Mesothelial cell of epicardium (in vitro differentiated cells): ENCODE measurements around the gene ITM2C. TPM values are rescaled to one million over a fixed set of nuclear protein-coding genes. Genes with fewer than 3 reads are reported as not detected.

Experiments used
- DNase-seq, 2 experiments: peaks; one replicate each; pipeline ENCODE4 v3.0.0; 2021; ENCODE audit warnings: low spot score in 2 of 2; ENCODE audit not compliant: unreplicated experiment in 2 of 2
- H3K27ac Mint-ChIP-seq: 2 replicates; pipeline ENCODE4 v1.8.0; 2021; ENCODE audit warnings: mixed read lengths
- H3K27me3 Mint-ChIP-seq: 2 replicates; pipeline ENCODE4 v1.8.0; 2021; ENCODE audit warnings: low read depth, mixed read lengths
- H3K36me3 Mint-ChIP-seq: 2 replicates; pipeline ENCODE4 v1.8.0; 2021; ENCODE audit warnings: mixed read lengths
- H3K4me1 Mint-ChIP-seq: 2 replicates; pipeline ENCODE4 v1.8.0; 2021; ENCODE audit warnings: mixed read lengths
- H3K4me3 Mint-ChIP-seq: 2 replicates; pipeline ENCODE4 v1.8.0; 2021; ENCODE audit warnings: mild to moderate bottlenecking, moderate library complexity, mixed read lengths
- H3K9me3 Mint-ChIP-seq: 2 replicates; pipeline ENCODE4 v1.8.0; 2021; ENCODE audit warnings: mixed read lengths
- total RNA-seq: library from RNA; stranded (reverse); gene quantifications from 3 replicates; pipeline ENCODE4 v1.2.1, GENCODE V29; 2021
- TF ChIP-seq, protein P1 (sequence below): fragments of 200-600 bp; sonication (generic); IDR thresholded peaks from one replicate; pipeline ENCODE4 v1.5.0; 2021; ENCODE audit warnings: antibody characterized with exemption; ENCODE audit not compliant: unreplicated experiment

Gene ITM2C
- total RNA-seq, 1 donor from 2014 or later: 270 TPM

- Mint-ChIP-seq H3K4me1 (no peaks in the 10 kb centered on the region), H3K36me3 (no peaks in the 10 kb centered on the region), H3K9me3 (no peaks in the 10 kb centered on the region), H3K27ac (no peak overlapping the region), H3K4me3 (no peak overlapping the region), H3K27me3 (peaks cover 37% of the 10 kb centered on the region)
- no peak for DNase-seq
- TF ChIP-seq, protein P1, sequence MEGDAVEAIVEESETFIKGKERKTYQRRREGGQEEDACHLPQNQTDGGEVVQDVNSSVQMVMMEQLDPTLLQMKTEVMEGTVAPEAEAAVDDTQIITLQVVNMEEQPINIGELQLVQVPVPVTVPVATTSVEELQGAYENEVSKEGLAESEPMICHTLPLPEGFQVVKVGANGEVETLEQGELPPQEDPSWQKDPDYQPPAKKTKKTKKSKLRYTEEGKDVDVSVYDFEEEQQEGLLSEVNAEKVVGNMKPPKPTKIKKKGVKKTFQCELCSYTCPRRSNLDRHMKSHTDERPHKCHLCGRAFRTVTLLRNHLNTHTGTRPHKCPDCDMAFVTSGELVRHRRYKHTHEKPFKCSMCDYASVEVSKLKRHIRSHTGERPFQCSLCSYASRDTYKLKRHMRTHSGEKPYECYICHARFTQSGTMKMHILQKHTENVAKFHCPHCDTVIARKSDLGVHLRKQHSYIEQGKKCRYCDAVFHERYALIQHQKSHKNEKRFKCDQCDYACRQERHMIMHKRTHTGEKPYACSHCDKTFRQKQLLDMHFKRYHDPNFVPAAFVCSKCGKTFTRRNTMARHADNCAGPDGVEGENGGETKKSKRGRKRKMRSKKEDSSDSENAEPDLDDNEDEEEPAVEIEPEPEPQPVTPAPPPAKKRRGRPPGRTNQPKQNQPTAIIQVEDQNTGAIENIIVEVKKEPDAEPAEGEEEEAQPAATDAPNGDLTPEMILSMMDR: no peak
Measured at GRCh38 chr2:230896346-230897115, 31.8 kb downstream of the ITM2C start.

- TF ChIP-seq, protein P1: no peak
- no peak overlapping the region for H3K4me3 Mint-ChIP-seq
- H3K27me3 Mint-ChIP-seq: peaks cover 41% of the 10 kb centered on the region
- no peak overlapping the region for H3K27ac Mint-ChIP-seq
- no peak for DNase-seq
- H3K4me1 Mint-ChIP-seq: no peaks in the 10 kb centered on the region
- H3K36me3 Mint-ChIP-seq: no peaks in the 10 kb centered on the region
- H3K9me3 Mint-ChIP-seq: no peaks in the 10 kb centered on the region
Measured at GRCh38 chr2:230898016-230898712, 33.4 kb downstream of the ITM2C start.

DNA sequence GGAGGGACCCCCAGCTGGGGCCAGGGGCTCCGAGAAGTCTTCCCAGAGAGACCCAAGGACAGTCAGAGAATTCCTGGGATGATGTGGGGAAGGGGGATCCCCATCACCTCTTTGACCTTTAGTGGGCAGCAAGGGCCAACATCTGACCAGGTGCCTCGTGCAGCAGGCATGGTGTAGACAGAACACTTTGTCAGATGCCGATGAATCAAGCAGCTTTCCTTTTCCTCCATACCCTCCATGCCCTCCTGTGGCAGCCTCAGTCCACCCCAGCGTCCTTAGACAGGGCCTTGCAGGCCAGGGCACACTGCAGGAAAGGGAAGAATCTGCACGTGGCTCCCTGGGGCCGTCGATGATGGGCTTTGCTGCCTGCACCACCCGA lies 34.0 kb downstream of the ITM2C start:
- Mint-ChIP-seq H3K4me3 (no peak overlapping the region), H3K27me3 (peaks cover 42% of the 10 kb centered on the region), H3K9me3 (no peaks in the 10 kb centered on the region), H3K36me3 (no peaks in the 10 kb centered on the region), H3K4me1 (no peaks in the 10 kb centered on the region), H3K27ac (no peak overlapping the region)
- TF ChIP-seq, protein P1: no peak
- no peak for DNase-seq

GRCh38 chr2:230899287-230899686 lies 34.5 kb downstream of the ITM2C start:
- H3K4me1 Mint-ChIP-seq: no peaks in the 10 kb centered on the region
- H3K27me3 Mint-ChIP-seq: peaks cover 42% of the 10 kb centered on the region
- no peaks in the 10 kb centered on the region for H3K9me3 Mint-ChIP-seq
- TF ChIP-seq, protein P1: no peak
- no peak for DNase-seq
- no peaks in the 10 kb centered on the region for H3K36me3 Mint-ChIP-seq
- H3K4me3 Mint-ChIP-seq: no peak overlapping the region
- no peak overlapping the region for H3K27ac Mint-ChIP-seq

GRCh38 chr2:230899786-230900185 lies 35.0 kb downstream of the ITM2C start:
- no peak for DNase-seq
- Mint-ChIP-seq H3K36me3 (no peaks in the 10 kb centered on the region), H3K4me3 (no peak overlapping the region), H3K9me3 (no peaks in the 10 kb centered on the region), H3K27me3 (peaks cover 42% of the 10 kb centered on the region), H3K4me1 (no peaks in the 10 kb centered on the region), H3K27ac (no peak overlapping the region)
- TF ChIP-seq, protein P1: no peak
